ENCODE results near the gene MCEE. TPM values are rescaled to one million over a fixed set of nuclear protein-coding genes. Genes with fewer than 3 reads are reported as not detected.

MCEE gene
- 5.1 and 5.3 TPM in 2 replicates for total RNA-seq

DNA sequence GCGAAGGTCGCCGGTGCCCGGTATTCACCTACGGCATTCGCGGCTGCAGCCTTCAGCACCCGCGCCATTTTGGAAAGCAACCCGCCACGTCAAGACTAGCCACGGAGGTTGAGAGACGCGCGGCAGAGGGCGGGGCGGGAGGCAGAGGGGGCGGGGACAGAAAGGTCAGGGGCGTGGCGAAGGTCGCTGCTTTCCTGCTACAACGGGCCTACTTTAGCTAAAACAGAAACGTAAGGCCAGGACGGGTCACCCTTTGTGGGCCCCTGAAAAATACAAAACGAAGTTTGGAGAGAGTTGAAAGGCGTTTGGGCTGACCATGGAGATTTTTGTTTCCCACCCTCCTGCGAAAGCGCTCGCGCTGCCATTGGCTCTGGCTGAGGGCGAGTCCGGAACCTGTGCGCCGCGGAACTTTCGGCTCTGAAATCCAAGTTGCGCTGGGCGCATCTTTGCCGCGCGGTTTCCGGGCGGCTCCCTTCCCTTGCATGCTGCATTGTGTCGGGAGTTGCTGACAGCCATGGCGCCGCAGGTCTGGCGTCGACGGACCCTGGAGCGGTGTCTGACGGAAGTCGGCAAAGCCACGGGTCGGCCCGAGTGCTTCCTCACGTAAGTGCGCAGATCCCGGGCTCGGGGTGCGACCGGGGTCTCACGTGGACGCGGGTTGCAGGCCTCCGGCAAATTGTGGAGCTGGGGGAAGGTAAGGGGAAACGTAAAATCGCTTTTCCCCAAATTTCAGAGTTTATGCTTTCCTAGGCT lies at the start of gene MCEE, which contains the start of gene MPHOSPH10:
TSS of gene MCEE (minus strand) at position 78 of the 753 bp plus-strand sequence. CDS start at position 68, 10 bp downstream.
TSS of gene MPHOSPH10 (plus strand) at position 483 of the 753 bp plus-strand sequence. CDS start at position 515, 32 bp downstream.

DNA sequence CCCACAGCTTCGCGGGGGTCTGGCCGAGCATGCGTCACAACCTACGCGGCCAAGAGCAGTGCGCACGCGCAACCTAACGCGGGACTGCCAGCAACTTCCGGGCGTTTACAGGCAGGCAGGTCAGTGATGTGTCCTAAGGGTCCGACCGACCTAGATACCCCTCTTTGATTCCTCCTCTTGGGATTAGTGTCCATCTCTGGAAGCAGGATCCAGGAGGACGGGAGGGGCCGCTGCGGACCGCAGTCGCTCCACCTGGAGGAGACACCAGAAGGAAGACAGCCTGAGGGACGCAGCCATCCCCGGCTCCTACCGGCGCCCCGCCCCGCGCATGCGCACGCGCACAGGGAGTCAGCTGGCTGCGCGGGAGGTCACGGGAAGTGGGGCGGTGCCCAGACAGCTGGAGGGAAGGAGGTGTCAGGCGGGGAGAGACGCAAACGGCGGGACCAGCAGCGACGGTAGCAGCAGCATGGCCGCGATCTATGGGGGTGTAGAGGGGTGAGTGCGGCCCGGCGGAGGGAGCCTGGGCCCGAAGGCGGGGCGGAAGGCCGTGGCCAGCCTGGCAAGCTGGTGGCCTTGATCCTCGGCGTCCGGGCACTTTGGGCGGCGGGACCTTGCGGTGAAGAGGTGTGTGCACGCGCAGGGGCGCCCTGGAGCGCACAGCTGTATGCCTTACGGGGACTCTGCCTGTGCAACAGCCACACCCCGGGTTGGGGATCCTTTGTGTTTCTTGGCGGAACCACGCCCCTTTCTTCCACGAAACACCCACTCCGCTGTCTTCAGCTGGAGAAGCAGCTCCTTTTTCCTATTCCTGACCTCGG lies 61.6 kb downstream of the MCEE start, which contains the start of gene NAGK:
TSS of gene NAGK (plus strand) at position 431 of the 818 bp plus-strand sequence. CDS start at position 467, 36 bp downstream.

Other genes with a start within 250 kb of the MCEE start
- 1.5 and 2.5 TPM in 2 replicates for gene VAX2, start 229.7 kb downstream of the MCEE start, total RNA-seq
- 5.8 TPM in 1 of 2 replicates, not detected in the other for gene ATP6V1B1, start 194.3 kb downstream of the MCEE start, total RNA-seq
- gene ANKRD53, start 151.6 kb downstream of the MCEE start, total RNA-seq: 0.73 and 0.79 TPM in 2 replicates
- 46.4 and 64.4 TPM in 2 replicates for gene TEX261, start 135.4 kb downstream of the MCEE start, total RNA-seq
- gene NAGK, start 61.6 kb downstream of the MCEE start, total RNA-seq: 132 and 137 TPM in 2 replicates
- 19.5 and 21.7 TPM in 2 replicates for gene MPHOSPH10, start 405 bp upstream of the MCEE start, total RNA-seq
- 0.27 and 0.49 TPM in 2 replicates for gene PAIP2B, start 96.9 kb upstream of the MCEE start, total RNA-seq
- 66.9 and 80.1 TPM in 2 replicates for gene ZNF638, start 201.6 kb upstream of the MCEE start, total RNA-seq

All from mammary microvascular endothelial cell (primary cell).